ENCODE data around the gene MAPK8IP1. TPM values are rescaled to one million over a fixed set of nuclear protein-coding genes. Genes with fewer than 3 reads are reported as not detected.

The MAPK8IP1 gene
- total RNA-seq, 3 donors from 2014 or later, result 1.6 to 12.3 (median 2.5) TPM

DNA sequence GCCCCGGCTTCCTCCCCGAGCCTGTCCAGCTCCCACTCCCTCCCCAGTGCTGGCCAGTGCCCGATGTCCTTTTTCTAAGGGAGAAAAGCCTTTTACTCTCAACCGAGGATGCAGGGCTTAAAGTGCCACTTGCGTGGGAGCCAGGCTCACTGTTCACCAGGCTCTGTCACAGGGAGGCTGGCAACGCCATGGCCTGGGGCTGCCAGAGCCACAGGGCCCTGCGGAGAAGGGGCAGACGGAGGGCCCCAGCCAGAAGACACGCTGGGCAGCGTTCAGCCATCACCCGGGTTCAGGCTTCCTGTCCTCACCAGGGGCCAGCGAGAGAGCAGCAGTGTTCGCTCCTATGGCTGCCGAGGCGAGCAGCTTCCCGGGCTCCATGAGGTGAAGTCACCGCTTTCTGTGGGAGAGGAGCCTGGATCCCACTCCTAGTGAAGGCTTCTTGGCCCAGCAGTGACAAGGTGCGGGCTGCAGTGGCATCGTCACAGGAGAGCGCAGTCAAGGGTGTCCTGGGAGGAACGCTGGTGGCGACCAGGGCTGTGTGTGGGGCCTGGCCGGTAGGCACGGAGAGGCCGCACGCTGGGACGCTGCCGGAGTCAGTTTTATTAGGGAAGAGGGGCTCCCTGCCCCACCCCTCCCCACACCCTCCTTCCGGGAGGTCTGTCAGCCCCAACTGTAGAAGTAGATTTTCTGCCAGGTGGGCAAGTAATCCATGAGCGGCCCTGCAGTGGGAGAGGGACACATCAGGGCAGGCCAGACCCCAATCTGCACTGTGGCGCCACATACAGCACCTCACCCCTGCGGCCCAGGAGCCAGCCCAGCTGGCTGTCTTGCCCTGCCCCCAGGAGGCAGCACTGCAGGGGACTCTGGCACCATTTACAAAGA, 24.4 kb downstream of the MAPK8IP1 start:
- TF ChIP-seq, protein P1, sequence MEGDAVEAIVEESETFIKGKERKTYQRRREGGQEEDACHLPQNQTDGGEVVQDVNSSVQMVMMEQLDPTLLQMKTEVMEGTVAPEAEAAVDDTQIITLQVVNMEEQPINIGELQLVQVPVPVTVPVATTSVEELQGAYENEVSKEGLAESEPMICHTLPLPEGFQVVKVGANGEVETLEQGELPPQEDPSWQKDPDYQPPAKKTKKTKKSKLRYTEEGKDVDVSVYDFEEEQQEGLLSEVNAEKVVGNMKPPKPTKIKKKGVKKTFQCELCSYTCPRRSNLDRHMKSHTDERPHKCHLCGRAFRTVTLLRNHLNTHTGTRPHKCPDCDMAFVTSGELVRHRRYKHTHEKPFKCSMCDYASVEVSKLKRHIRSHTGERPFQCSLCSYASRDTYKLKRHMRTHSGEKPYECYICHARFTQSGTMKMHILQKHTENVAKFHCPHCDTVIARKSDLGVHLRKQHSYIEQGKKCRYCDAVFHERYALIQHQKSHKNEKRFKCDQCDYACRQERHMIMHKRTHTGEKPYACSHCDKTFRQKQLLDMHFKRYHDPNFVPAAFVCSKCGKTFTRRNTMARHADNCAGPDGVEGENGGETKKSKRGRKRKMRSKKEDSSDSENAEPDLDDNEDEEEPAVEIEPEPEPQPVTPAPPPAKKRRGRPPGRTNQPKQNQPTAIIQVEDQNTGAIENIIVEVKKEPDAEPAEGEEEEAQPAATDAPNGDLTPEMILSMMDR (IDR thresholded peaks at IDR 0.05), result no peak
- no peaks in the 10 kb centered on the region for H3K4me1 ChIP-seq (ENCODE audit: low read depth)
- H3K9me3 ChIP-seq, result no peaks in the 10 kb centered on the region
- intact Hi-C loops (cut with DNase I, micrococcal nuclease), result no loop called here
- H3K36me3 ChIP-seq (ENCODE audit: low read depth), result peaks cover 8% of the 10 kb centered on the region
- DNase-seq (no peak), ATAC-seq (no peak)
- H3K4me3 ChIP-seq, result no peak overlapping the region

DNA sequence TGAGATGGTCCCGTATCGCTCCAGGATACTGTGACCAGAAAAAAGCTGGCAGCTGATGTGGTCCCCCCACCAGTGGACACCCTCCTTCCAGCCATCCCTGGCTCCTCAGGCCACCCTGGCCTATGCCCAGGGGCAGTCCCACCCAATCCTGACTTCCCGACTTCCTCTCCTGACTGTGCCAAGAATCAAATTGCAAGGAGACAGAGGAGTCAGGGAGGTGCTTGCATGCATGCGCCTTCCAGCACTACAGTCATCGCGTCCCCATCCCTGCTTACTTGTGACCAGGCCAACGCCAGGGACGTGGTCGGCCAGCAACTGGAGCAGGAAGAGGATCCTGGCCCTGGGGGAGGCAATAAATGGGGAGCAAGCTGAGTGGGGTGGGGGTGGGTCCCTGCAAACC, 25.2 kb downstream of the MAPK8IP1 start:
- no peaks in the 10 kb centered on the region for H3K4me1 ChIP-seq (ENCODE audit: low read depth)
- H3K4me3 ChIP-seq, result no peak overlapping the region
- H3K36me3 ChIP-seq (ENCODE audit: low read depth), result peaks cover 8% of the 10 kb centered on the region
- ATAC-seq (no peak), DNase-seq (no peak)
- TF ChIP-seq, protein P1 (IDR thresholded peaks at IDR 0.05), result no peak
- H3K9me3 ChIP-seq, result no peaks in the 10 kb centered on the region
- intact Hi-C loops (cut with DNase I, micrococcal nuclease), result no loop called here

DNA sequence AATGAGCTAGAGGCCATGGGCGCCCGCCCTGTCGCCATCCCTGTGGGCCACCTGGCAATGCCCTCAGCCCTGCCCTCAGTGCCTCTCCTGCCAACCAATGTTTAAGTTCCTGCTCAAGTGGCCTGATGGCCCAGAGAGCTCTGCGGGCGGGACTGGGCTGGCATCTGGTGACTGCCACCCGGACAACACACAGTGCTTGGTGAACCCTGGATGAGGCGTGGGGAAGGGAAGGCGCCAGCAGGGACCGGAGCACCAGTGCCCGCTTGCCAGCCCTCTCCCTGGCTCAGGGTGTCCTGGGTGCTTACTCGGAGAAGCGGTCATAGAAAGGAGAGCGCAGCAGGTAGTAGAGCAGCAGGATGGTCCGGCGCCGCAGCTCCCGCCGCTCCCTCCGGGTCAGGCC, 28.1 kb downstream of the MAPK8IP1 start:
- Histone ChIP-seq H3K36me3 (ENCODE audit: low read depth) (peaks cover 8% of the 10 kb centered on the region), H3K4me3 (no peak overlapping the region), H3K9me3 (no peaks in the 10 kb centered on the region), H3K4me1 (ENCODE audit: low read depth) (peaks cover 9% of the 10 kb centered on the region)
- ATAC-seq (no peak), DNase-seq (no peak)
- intact Hi-C loops (cut with DNase I, micrococcal nuclease), result no loop called here
- TF ChIP-seq, protein P1 (IDR thresholded peaks at IDR 0.05), result no peak

DNA sequence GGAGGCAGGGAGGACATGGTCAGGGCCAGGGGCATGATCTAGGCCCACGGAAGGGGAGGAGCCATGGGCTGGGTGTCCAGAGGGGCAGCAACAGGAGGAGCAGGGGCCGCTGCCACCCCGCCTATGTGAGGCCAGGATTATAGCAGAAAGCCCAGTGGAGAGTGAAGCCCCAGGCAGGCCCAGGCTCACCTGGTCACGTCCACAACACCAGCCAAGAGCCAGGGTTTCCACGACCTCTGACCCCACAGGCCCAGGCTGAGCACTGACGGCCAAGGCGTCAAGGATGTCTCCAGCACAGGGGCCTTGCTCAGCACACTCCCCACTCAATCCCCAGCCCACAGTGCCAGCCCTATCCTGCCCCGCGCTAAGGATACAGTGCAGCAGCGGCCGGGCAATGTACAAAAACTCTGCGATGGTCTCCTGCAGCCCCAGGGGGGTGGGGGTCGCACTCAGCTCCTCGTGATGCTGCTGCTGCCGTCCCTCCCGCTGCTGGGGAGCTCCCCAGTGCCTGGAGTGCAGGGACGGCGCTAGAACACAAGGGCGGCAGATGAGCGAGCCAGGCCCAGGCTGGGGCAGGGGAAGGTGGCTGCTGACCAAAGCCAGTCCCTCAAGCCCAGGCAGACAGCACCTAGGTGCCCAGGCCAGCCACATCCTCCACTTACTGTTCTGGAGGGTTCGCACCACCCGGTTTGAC, 28.6 kb downstream of the MAPK8IP1 start:
- DNase-seq, result no peak
- intact Hi-C loops (cut with DNase I, micrococcal nuclease), result no loop called here
- no peaks in the 10 kb centered on the region for H3K9me3 ChIP-seq
- H3K4me1 ChIP-seq (ENCODE audit: low read depth), result peaks cover 9% of the 10 kb centered on the region
- H3K36me3 ChIP-seq (ENCODE audit: low read depth), result peaks cover 8% of the 10 kb centered on the region
- TF ChIP-seq, protein P1 (IDR thresholded peaks at IDR 0.05), result no peak
- no peak for ATAC-seq
- H3K4me3 ChIP-seq, result no peak overlapping the region

DNA sequence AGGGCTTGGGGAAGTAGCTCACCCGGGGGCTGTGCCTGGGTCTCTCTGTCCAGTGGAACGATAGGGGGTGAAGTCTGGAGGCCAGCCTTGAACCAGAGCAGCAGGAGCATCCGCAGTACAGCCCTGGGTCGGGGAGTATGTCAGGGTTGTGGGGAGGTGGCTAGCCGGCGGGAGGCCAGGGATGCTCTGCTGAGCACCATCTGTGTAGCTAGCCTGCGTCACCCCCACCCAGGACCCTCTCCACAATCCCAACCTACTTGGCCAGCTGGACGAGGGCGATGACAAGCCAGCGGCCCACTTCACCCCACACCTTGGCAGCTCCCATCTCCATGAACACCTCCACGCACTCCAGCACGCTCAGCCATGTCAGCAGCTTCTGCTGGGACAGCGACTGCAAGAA, 30.0 kb downstream of the MAPK8IP1 start:
- DNase-seq, result peak in 1 of 3 donors; percentile 27
- intact Hi-C loops (cut with DNase I, micrococcal nuclease), result no loop called here
- Histone ChIP-seq H3K9me3 (no peaks in the 10 kb centered on the region), H3K36me3 (ENCODE audit: low read depth) (peaks cover 8% of the 10 kb centered on the region), H3K4me1 (ENCODE audit: low read depth) (peaks cover 9% of the 10 kb centered on the region), H3K4me3 (no peak overlapping the region)
- ATAC-seq, result no peak
- TF ChIP-seq, protein P1 (IDR thresholded peaks at IDR 0.05), result no peak

All from mucosa of descending colon (tissue), 3 donors.